Panc1 (cell line): ENCODE results near the gene GRIN2D.

ENCODE experiments used
- POLR2AphosphoS5 ChIP-seq: IDR thresholded peaks from 2 replicates; pipeline ENCODE4 v1.6.1; 2012; ENCODE audit warnings: mild to moderate bottlenecking, low read depth, low read length, moderate library complexity
- REST ChIP-seq, 2 experiments: IDR thresholded peaks; 2 replicates each; pipeline ENCODE4 v1.6.1; 2011 to 2012; ENCODE audit warnings: low read depth in 2 of 2, control low read depth in 1 of 2, low read length in 1 of 2, mild to moderate bottlenecking in 1 of 2, moderate library complexity in 1 of 2; ENCODE audit not compliant: insufficient read depth in 1 of 2
- SIN3A ChIP-seq: IDR thresholded peaks from 2 replicates; pipeline ENCODE4 v1.6.1; 2012; ENCODE audit warnings: low read depth, mild to moderate bottlenecking, low read length, moderate library complexity, borderline replicate concordance; ENCODE audit not compliant: insufficient read depth
- TCF7L2 ChIP-seq: IDR thresholded peaks from 2 replicates; pipeline ENCODE4 v1.6.1; 2011; ENCODE audit warnings: mild to moderate bottlenecking, low read depth, low read length, inconsistent platforms
- TF ChIP-seq, protein P1 (sequence below): fragments of 450-650 bp; IDR thresholded peaks from 2 replicates; pipeline ENCODE4 v1.5.1; 2017; ENCODE audit warnings: mild to moderate bottlenecking

GRCh38 chr19:48419158-48419920 is 25.9 kb downstream of the GRIN2D start:
- TF ChIP-seq, protein P1, sequence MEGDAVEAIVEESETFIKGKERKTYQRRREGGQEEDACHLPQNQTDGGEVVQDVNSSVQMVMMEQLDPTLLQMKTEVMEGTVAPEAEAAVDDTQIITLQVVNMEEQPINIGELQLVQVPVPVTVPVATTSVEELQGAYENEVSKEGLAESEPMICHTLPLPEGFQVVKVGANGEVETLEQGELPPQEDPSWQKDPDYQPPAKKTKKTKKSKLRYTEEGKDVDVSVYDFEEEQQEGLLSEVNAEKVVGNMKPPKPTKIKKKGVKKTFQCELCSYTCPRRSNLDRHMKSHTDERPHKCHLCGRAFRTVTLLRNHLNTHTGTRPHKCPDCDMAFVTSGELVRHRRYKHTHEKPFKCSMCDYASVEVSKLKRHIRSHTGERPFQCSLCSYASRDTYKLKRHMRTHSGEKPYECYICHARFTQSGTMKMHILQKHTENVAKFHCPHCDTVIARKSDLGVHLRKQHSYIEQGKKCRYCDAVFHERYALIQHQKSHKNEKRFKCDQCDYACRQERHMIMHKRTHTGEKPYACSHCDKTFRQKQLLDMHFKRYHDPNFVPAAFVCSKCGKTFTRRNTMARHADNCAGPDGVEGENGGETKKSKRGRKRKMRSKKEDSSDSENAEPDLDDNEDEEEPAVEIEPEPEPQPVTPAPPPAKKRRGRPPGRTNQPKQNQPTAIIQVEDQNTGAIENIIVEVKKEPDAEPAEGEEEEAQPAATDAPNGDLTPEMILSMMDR, result no peak
- TF ChIP-seq TCF7L2, result no peak
- no peak for TF ChIP-seq POLR2AphosphoS5
- TF ChIP-seq REST (IDR thresholded peaks at IDR 0.05; ENCODE audit: insufficient read depth in 1 of 2, low read depth in 2 of 2, low read length in 1 of 2), result no peak
- no peak for TF ChIP-seq SIN3A
